Measurements from ENCODE around the gene FMNL2.

DNA sequence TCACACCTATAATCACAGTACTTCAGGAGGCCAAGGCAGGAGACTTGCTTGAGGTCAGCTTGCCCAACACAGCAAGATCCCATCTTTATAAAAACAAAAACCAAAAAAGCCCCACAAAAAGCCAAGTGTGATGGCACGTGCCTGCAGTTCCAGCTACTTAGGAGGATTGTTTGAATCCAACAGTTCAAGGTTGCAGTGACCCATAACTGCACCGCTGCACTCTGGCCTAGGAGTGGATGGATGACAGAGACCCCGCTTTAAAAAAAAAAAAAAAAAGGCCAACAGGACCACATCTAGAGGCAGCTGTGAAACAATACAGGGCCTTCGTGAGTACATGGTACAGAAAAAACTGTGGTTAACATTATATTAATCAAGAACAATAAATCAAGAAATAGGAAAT lies 326.1 kb downstream of the FMNL2 start:
- TF ChIP-seq SIN3A (IDR thresholded peaks at IDR 0.05; ENCODE audit: low read depth) (no peak), EZH2phosphoT487 (IDR thresholded peaks at IDR 0.05; ENCODE audit: borderline replicate concordance) (no peak), POLR2AphosphoS5 (IDR thresholded peaks at IDR 0.05; ENCODE audit: low read depth, low read length) (no peak), CEBPB (IDR thresholded peaks at IDR 0.05; ENCODE audit: low read depth) (no peak), ZFX (IDR thresholded peaks at IDR 0.05) (no peak), ZBTB33 (IDR thresholded peaks at IDR 0.05; ENCODE audit: extremely low read depth, insufficient replicate concordance, low read length) (no peak), ZNF274 (IDR thresholded peaks at IDR 0.05; ENCODE audit: low read depth, low read length) (no peak), ELF1 (IDR thresholded peaks at IDR 0.05; ENCODE audit: borderline replicate concordance, low read depth) (no peak), POLR2A (IDR thresholded peaks at IDR 0.05; ENCODE audit: borderline replicate concordance, extremely low read depth, insufficient read depth, insufficient read length) (no peak)
- TF ChIP-seq, protein P1, sequence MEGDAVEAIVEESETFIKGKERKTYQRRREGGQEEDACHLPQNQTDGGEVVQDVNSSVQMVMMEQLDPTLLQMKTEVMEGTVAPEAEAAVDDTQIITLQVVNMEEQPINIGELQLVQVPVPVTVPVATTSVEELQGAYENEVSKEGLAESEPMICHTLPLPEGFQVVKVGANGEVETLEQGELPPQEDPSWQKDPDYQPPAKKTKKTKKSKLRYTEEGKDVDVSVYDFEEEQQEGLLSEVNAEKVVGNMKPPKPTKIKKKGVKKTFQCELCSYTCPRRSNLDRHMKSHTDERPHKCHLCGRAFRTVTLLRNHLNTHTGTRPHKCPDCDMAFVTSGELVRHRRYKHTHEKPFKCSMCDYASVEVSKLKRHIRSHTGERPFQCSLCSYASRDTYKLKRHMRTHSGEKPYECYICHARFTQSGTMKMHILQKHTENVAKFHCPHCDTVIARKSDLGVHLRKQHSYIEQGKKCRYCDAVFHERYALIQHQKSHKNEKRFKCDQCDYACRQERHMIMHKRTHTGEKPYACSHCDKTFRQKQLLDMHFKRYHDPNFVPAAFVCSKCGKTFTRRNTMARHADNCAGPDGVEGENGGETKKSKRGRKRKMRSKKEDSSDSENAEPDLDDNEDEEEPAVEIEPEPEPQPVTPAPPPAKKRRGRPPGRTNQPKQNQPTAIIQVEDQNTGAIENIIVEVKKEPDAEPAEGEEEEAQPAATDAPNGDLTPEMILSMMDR (IDR thresholded peaks at IDR 0.05 in 2 of 3, conservative IDR thresholded peaks at IDR 0.05 in 1 of 3; ENCODE audit: borderline replicate concordance in 1 of 3, insufficient read depth in 1 of 3, low read depth in 2 of 3, low read length in 2 of 3) = no peak
- TF ChIP-seq, protein P2, sequence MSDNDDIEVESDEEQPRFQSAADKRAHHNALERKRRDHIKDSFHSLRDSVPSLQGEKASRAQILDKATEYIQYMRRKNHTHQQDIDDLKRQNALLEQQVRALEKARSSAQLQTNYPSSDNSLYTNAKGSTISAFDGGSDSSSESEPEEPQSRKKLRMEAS (IDR thresholded peaks at IDR 0.05) = no peak
- TF ChIP-seq, protein P3, sequence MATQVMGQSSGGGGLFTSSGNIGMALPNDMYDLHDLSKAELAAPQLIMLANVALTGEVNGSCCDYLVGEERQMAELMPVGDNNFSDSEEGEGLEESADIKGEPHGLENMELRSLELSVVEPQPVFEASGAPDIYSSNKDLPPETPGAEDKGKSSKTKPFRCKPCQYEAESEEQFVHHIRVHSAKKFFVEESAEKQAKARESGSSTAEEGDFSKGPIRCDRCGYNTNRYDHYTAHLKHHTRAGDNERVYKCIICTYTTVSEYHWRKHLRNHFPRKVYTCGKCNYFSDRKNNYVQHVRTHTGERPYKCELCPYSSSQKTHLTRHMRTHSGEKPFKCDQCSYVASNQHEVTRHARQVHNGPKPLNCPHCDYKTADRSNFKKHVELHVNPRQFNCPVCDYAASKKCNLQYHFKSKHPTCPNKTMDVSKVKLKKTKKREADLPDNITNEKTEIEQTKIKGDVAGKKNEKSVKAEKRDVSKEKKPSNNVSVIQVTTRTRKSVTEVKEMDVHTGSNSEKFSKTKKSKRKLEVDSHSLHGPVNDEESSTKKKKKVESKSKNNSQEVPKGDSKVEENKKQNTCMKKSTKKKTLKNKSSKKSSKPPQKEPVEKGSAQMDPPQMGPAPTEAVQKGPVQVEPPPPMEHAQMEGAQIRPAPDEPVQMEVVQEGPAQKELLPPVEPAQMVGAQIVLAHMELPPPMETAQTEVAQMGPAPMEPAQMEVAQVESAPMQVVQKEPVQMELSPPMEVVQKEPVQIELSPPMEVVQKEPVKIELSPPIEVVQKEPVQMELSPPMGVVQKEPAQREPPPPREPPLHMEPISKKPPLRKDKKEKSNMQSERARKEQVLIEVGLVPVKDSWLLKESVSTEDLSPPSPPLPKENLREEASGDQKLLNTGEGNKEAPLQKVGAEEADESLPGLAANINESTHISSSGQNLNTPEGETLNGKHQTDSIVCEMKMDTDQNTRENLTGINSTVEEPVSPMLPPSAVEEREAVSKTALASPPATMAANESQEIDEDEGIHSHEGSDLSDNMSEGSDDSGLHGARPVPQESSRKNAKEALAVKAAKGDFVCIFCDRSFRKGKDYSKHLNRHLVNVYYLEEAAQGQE (IDR thresholded peaks at IDR 0.05; ENCODE audit: low read depth) = no peak

Data from HCT116 (cell line).